Colon (tissue), 2 donors: ENCODE results near the gene MTF1.
"Not testable (repeated sequence)": the region's sequence is repeated elsewhere in the genome, so short reads cannot be mapped to it uniquely, and the experiment has no call there.

Experiments used
- FAIRE-seq: peaks from 2 replicates; lab custom pipeline; 2012; peaks lifted over from hg19 to GRCh38; lab: Jason Lieb, UNC
- donor health status: control.
- donor health status: control.

Gene MTF1

DNA sequence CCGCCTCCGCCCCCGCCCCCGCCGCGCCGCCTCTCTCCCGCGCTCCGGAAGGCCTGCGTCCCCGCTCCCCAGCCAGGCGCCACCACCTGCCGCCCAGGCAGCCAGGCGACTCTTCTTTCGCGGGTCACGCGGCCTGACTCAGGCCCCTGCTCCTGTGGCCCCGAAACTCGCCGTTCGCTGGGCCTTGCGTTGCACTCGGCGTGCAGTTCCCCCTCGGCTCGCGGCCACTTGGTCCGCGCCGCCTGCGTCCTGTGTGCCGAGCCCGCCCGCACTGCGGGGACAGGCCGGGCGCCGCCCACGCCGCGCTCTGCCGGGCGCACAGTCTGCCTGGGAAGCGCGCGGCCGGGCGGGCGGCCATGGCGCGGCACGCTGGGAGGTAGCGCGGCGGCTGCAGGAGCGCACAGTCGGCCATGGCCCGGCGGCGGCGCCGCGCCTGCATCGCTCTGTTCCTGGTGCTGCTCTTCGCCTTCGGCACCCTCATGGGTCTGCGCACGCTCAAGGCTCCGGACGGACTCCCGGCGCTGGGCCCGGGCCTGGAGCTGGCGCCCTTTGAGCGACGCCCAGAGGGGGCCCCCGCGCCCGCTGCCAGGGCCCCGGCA lies 65.5 kb downstream of the MTF1 start, which contains the start of gene MANEAL:
MANEAL (plus strand) TSS at position 75 of the 599 bp plus-strand sequence; CDS start at position 411, 336 bp downstream.
- no peak for FAIRE-seq

- FAIRE-seq: no peak
These were observed 66.3 kb downstream of the MTF1 start for GRCh38 chr1:37792943-37793686.

GRCh38 chr1:37782491-37782890 lies 76.9 kb downstream of the MTF1 start:
- FAIRE-seq: no peak

GRCh38 chr1:37778654-37779053 lies 80.7 kb downstream of the MTF1 start:
- FAIRE-seq: no peak

GRCh38 chr1:37776946-37777516 lies 82.4 kb downstream of the MTF1 start:
- no peak for FAIRE-seq

DNA sequence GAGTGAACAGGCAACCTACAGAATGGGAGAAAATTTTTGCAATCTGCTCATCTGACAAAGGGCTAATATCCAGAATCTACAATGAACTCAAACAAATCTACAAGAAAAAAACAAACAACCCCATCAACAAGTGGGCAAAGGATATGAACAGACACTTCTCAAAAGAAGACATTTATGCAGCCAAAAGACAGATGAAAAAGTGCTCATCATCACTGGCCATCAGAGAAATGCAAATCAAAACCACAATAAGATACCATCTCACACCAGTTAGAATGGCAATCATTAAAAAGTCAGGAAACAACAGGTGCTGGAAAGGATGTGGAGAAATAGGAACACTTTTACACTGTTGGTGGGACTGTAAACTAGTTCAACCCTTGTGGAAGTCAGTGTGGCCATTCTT lies 88.0 kb downstream of the MTF1 start:
- not testable (repeated sequence) for FAIRE-seq

DNA sequence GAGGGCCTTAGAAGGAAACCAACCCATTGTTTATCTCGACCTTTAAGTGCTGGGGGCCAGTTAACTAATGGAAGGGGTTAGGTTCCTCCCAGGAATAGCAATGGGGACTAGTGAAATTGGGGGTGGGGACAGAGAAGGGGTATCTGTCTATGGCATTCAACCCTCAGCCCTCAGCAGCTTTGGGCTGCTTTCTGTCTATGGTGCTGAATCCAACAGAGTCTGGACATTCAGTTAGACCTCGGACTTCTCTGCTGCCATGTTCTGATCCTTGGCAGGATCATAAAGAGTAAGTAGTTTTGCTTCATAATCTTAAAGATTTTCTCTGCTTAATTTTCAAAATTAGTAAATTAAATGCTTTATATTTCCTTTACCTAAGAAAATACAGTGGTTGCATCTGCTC lies 91.9 kb downstream of the MTF1 start:
- no peak for FAIRE-seq

GRCh38 chr1:37765916-37766664 lies 93.3 kb downstream of the MTF1 start:
- FAIRE-seq: no peak

DNA sequence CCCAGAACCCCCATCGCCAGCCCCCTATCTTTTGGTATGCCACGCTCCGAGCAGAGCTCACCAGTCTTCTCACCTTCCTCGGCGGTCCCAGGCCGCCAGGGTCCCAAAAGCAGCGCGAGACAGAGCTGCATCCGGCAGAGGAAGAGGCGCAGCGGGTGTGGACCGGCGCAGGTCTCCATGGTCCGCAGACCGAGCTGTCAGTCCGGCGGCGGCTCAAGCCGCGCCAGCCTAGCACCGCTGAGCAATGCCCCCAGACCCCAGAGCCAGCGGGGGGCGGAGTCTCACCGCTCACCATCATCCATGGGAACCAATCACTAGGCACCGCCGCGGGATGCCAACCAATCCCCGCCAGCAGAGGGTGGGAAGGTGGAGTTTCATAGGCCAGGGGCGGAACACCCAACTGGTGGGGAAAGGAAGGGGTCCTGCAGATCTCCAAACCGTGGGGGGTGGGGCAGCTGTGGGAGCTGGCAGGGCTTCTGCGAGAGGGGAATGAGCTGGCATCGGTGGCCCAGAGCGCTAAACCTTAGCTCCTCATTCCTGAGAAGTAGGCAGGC lies 94.4 kb downstream of the MTF1 start, which contains the start of gene EPHA10:
EPHA10 (minus strand) TSS at position 233 of the 554 bp plus-strand sequence; CDS start at position 179, 54 bp downstream.
- no peak for FAIRE-seq

DNA sequence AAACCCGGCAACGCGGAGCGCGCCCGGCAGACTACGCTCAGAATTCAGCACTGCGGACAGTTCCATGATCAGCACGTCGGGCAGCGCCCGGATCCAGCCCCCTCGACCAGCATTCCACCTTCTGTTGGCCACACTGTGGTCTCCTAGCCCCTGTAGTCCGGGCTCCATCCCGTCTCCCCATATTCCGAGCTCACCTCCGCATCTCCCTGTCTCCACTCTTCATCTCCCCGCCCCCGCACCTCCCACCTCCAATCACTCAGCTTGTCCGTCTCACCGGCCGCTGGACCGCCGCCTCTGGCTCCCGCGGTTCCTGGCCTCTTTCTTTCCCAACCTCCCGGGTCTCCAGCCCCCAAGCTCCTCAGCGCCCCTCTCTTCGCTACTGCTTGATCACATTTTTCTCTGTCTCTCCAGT lies 95.0 kb downstream of the MTF1 start:
- FAIRE-seq: no peak

- FAIRE-seq: no peak
These were observed 95.5 kb downstream of the MTF1 start for GRCh38 chr1:37763791-37764413.

- FAIRE-seq: no peak
These were observed 96.9 kb downstream of the MTF1 start for GRCh38 chr1:37762516-37762915.

DNA sequence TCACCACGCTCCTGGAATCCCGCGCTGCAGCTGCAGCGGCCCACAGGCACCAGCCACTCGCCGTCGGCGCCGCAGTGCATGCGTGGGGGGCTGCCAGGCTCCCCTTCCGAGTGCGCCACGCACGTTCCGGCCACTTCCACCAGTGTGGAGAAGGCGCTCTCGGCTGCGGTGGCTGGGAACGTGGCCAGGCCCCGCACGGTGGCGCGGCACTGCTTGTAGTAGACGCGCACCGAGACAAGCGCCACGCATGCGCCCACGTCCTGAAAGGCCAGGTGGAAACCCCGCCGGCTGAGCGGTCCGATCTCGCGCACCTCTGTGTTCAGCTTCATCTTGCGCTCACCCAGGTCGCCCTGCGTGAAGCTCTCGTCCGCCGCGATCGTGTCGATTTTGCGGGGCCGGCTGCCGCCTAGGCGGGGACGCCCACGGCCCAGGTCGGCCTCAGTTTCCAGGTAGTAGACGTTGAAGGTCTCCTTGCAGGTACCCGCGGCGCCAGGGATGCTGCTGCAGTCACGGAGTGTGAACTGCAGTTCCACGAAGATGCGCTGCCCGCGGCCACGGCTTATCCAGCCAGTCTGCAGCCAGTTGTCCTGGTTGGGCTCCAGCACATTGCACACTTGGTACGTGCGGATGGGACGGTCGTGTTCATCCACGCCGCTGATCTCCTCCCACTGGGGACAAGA lies 97.8 kb downstream of the MTF1 start:
- no peak for FAIRE-seq
